Peyer's patch (tissue), 4 donors: ENCODE measurements around the gene PLEKHG3.

Experiments
- POLR2A ChIP-seq, 2 donors: fragments of 450-650 bp; IDR thresholded peaks; one replicate each; pipeline ENCODE4 v1.5.1; 2017; ENCODE audit warnings: antibody characterized with exemption in 2 of 2, mild to moderate bottlenecking in 2 of 2, moderate library complexity in 2 of 2
- TF ChIP-seq, protein P1 (sequence below), 6 experiments: fragments of 450-650 bp in 4 of 6; fragments of 200-600 bp in 2 of 6; sonication (generic) in 1 of 6; IDR thresholded peaks; one replicate each; pipeline ENCODE4 v1.5.1; 2017 to 2019; ENCODE audit warnings: antibody characterized with exemption in 6 of 6, mild to moderate bottlenecking in 3 of 6, moderate library complexity in 1 of 6

DNA sequence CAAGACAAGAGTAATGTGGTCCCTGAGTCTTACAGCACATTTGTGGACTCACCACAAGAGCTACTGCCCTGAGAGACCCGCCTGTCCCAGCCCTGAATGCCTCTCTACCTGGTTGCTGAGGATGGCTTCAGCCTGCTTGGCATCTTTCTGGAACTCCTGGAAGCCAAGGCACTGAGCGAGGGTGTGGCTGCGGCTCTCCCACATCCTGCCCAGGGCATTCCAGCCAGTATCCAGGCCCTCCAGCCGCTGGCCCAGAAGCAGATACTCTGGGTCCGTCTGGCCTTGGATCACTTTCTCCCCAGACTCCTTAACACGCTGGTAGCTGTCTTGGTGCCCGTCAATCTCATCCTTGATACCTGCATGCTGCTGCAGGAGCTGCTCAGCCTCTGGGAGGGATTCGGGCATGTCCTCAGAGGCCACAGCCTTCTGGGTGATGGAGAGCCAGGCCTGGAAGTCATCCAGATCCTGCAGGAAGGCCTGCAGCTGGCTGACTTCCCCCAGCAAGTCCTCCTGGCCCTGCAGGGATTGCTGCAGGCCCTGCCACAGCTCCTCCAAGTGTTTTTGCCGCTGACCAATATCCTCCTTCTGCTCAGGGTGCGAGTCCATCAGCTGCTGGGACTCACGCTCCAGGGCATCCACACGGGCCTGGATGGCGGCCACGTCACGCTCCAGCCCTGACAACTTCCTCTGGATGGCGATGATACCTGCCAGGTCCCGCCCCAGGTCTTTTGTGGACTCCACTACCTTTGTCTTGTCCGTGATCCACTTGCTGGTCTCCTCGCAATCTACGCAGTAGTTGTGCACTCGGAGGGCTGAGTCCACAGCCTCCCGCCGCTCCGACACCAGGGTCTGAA, 82.3 kb downstream of the PLEKHG3 start:
- TF ChIP-seq, protein P1, sequence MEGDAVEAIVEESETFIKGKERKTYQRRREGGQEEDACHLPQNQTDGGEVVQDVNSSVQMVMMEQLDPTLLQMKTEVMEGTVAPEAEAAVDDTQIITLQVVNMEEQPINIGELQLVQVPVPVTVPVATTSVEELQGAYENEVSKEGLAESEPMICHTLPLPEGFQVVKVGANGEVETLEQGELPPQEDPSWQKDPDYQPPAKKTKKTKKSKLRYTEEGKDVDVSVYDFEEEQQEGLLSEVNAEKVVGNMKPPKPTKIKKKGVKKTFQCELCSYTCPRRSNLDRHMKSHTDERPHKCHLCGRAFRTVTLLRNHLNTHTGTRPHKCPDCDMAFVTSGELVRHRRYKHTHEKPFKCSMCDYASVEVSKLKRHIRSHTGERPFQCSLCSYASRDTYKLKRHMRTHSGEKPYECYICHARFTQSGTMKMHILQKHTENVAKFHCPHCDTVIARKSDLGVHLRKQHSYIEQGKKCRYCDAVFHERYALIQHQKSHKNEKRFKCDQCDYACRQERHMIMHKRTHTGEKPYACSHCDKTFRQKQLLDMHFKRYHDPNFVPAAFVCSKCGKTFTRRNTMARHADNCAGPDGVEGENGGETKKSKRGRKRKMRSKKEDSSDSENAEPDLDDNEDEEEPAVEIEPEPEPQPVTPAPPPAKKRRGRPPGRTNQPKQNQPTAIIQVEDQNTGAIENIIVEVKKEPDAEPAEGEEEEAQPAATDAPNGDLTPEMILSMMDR (IDR thresholded peaks at IDR 0.05), result no peak
- TF ChIP-seq POLR2A (IDR thresholded peaks at IDR 0.05), result no peak
